Measurements from ENCODE around the gene ABHD5.

ABHD5 gene

DNA sequence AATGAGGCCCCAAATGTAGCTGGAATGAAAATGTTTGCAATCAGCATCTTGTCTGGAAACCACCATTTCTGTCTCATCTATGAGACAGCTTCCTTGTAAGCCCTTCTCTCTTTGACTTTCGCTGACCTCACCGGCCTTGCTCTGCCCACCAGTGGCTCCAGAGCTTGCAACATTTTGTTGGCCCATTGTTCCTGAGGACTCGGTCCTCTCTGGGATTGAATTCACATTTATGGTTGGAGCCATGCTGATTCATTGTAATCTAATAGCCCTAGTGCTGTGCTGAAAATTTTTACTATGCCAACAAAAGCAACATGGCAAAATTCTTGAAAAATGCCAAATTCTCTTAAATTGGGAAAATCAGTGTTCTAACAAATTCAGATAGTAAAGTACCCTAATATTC lies 37.2 kb downstream of the ABHD5 start:
- DNase-seq = no peak

GRCh38 chr3:43728476-43728875 lies 37.7 kb downstream of the ABHD5 start:
- DNase-seq = no peak

DNA sequence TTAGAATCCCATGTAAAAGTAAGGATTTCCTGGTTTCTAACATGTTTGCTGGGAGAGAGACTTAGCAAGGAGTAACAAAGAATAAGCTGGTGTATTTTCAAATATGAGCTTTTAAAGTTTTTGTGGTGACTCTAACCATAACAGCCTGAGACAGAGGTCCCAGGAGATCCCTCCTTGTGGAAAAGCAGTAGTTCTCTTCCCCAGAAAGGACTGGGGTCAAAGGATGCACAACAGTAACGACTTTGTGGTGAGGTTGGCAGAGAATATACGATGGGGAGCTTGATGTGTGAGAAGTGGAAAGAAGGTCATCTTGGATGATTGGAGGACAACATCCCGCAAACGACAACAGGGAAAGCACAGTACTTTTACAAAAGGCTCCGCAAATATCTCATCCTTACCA lies 38.2 kb downstream of the ABHD5 start:
- DNase-seq = no peak

DNA sequence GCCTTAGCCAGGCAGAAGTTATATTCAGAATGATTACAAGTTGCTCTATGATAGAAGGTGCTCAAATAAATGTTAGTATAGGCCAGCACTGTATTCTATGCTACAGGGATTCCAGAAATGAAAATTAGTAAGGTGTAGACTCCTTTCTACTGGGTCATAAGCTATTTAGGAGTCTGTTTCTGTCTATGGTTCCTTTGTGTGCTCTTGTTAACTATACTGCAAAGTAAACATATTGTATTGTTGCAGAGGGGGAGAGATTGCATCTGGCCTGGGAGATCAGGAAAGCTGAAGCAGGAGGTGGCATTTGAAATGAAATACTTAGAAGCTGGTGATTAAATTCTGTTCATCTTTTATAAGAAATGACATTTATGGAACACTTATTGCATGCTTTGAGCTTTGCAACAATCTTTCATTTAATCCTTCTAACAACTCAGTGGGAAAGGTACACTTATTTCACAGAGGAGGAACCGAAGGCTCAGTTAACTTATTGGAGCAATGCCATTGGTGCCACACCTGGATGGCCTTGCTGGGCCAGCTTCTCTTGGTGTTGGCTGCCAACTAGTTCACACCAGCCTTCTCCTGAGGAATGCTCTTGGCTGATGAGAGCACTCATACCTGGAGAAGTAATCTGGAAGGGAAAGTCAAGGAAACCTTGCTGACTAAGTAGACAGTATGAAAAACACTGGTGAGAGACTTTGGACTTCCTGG lies 39.1 kb downstream of the ABHD5 start:
- DNase-seq = no peak

DNA sequence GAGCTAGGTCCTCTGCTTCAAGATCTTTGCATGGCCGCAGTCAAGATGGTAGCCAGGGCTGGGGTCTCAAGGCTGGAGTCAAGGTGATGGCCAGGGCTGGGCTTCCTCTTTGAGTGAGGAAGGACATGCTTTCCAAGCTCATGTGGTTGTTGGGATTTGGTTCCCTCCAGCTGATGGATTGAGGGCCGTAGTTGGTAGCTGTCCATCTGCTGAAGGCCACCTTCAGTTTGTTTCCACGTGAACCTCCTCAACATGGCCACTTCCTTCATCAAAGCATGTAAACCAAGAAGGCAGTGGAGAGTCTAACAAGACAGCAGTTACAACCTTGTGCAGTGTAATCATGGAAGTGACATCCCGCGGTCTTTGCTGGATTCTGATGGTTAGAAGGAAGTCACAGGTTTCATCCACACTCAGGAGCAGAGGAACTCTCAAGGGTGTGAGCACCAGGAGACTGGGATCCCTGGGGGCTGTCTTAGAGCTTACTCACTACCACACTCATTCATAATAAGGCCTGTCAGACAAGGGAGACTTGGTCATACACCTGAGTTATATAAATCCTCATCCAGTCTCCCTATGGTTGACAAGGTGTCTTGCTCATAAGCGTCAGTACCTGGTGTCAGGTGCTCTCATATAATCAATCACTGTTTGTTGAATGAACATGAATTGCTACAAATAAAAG lies 42.1 kb downstream of the ABHD5 start:
- no peak for DNase-seq

- DNase-seq = no peak
These were observed 43.0 kb downstream of the ABHD5 start for GRCh38 chr3:43733459-43734384.

DNA sequence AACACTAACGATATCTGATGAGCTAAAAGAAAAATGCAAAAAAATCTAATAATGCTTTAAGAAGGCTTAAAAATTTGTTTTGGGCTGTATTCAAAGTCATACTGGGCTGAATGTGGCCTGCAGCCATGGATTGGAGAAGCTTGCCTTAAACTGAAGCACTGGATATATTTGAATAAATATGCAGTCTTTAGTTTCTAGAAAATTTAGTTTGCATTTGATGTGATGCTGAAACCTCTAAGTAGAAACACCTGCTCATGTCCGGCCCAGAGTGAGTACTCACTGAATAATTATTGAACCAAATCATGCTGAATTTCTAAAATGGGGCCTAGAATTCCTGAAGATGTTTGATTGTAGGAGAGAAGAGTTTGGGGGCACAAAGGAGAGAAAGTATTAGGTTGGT lies 43.9 kb downstream of the ABHD5 start:
- no peak for DNase-seq

DNA sequence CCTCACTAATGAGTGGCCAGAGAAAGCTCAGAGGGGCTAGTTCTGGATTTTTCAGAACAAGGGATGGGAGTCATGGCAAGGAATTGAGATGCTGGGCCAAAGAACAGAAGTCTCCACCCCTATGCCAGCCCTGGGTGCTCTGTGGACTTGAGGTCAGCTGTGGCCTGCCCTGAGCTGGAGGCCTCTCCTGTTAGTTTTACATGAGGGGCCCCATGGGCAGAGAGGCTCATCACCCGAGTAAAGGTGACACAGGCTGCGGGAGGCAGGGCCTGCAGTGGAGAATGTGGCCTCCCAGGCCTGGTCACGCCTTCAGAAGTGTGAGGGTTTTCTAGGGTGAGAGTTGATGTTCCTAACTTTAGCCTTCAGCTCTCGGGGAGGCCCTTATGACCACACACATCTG lies 44.9 kb downstream of the ABHD5 start:
- no peak for DNase-seq

- DNase-seq = no peak
These were observed 46.1 kb downstream of the ABHD5 start for GRCh38 chr3:43736558-43737440.

- DNase-seq = no peak
These were observed 47.6 kb downstream of the ABHD5 start for GRCh38 chr3:43738305-43738704.

GRCh38 chr3:43742920-43743319 lies 52.2 kb downstream of the ABHD5 start:
- DNase-seq = no peak

GRCh38 chr3:43747641-43748040 lies 56.9 kb downstream of the ABHD5 start:
- DNase-seq = no peak

DNA sequence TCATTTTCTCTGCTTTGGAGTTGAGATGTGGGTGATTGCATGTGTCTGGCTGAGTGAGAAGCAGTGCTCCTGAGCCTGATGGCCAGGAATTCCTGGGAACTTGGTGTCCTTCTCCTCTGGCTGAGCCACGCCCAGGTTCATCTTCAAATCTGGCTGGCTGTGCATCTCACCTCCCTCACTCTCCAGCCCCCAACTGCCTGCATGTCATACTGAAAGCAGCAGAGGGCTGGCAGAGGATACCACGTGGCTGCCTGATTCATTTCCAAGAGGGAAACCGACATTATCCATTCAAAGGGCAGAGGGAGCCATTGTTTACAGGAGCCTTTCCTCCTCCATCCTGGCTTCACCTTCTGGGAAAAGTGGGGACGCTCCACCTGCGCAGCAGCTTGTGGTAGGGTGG lies 57.4 kb downstream of the ABHD5 start:
- DNase-seq = no peak

GRCh38 chr3:43748645-43749044 lies 57.9 kb downstream of the ABHD5 start:
- DNase-seq = no peak

DNA sequence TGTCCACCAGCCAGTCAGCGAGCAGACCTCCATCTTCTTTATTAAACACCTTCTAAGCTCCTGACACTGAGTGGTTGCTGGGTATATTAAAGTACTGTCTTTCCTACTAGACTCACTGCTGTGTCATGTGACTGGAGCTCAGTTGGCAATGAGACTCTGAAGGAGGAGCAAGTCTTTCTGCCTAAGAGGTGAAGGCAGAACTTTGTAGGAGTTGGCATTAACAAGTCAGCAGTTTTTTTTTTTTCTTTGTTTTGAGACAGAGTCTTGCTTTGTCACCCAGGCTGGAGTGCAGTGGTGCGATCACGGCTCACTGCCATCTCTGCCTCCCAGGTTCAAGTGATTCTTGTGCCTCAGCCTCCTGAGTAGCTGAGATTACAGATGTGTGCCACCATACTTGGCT lies 62.2 kb downstream of the ABHD5 start:
- no peak for DNase-seq

DNA sequence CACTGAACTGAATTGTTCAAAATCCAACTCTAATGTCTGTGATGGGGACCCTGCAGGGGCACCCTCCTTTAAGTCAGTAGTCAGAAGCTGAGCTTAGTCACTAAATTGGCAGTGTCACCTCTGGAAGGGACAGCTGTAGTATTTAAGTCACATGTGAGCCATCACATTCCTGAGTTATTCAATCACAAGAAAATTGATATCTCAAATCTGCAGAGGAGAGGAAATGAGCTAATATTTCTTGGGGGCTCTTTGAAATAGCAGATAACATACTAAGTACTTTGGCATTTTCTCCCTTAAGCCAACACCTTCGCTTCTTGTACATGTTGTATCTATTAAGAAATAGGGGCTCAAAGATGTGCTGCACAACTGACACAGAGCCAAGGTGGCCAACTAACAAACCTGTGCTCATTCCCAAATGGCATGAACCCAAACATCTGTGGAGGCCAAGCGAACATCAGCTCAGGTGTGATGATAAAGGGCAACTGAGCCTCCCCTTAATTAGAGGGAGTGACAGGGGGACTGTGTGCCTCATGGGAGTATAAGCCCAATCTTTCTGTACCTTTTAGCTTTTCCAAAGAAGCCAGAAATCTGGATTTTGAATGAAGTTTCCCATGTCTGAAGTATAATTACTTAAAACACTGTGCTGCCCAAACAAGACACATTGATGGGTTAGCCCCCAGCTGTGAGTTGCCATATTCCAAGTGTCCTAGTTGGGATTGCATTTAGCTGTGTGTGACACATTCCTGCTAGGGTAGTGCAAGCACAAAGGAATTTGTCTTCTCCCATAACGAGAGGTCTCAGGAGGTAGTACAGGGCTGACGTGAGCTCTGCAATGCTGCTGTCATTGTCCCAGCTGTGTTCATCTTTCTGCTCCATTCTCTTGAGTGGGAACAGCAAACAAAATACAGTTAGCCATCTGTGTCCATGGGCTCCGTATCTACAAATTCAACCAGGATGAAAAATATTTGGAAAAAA lies 63.3 kb downstream of the ABHD5 start:
- DNase-seq = no peak

DNA sequence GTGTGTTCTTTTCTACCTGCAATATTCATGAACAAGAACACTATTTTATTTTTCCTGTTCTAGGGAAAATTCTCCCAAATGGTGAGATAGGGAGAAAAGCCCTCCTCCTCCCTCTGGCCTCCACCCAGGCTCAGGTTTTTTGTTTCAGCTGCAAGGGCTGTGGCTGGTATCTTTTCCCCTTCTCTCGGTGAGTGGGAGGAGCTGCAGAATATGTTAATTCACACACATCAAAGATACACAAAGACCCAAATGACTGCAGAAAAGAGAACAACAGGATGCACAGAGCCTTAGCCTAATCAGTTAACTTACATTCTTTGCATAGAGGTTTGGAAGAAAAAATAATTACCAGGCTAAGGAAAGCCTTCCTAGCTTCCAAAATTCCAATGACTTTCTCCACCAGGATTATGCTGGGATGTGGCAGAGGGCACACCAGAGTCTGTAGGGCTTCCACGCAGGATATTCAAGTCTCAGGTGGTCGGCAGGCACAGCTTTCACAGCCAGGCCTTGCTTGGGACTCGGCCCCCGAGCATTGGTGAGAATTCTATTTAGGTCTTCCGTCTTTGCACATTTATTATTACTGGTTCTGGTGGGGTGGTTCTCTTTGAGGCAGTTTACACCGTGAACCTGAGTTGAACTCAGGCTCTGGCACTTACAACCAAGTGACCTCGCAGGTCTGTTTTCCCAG lies 64.9 kb downstream of the ABHD5 start:
- DNase-seq = no peak

DNA sequence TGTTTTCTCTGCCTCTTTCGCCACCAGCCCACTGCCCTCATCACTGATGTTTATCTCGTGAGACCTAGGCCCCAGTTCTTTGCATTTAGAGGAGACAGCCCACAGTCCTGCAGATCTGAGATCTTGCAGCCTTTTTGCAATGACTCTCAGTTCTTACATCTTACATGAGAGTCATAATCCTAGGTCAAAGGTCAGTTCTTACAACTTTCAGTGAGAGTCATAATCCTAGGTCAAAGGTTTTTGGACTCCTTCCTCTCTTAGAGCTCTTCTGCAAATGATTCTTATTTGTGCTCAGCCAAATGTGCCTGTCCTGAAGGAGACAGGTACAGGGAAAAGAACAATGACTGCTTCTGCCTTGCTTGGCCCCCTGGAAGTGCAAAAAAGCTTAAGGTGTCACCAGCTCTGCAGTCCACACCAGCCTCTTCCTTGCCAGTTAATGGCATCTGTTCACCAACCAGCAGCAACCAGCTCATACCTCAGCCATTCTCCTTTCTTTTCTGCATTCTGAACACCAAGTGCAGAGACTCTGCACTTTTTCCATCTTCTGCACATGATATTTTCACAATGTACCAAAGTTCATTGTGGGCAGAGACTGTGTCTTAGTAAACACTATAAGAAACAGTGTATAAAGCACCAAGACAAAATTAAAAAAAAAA lies 67.1 kb downstream of the ABHD5 start:
- no peak for DNase-seq

- DNase-seq = no peak
These were observed 68.0 kb downstream of the ABHD5 start for GRCh38 chr3:43758592-43759225.

DNA sequence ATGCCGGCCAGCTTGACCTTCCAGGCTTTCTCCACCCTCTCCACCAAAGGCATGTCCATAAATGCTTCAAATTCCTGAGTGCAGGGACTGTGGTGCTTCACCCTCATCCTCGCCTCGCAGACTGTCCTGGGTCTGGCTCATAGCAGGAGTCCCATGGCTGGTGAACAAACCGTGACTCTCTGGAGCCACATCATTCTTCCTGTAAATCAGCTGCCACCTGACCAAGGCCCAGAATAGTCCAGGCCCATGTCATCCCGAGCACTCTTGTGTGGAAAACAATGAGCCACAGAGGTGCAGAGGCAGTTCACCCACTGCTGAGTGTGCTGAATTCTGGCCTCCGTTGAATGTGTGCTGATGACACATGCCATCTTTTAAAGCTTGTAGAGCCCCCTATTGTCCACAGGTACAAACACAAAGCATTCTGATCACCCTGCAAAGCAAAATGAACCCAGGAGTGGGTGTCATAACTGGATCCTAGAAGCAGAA lies 68.6 kb downstream of the ABHD5 start:
- DNase-seq = no peak

Data from CD4-positive, alpha-beta T cell treated with Interleukin-15 for 1 hour (primary cell).